Progenitor cell of endocrine pancreas (in vitro differentiated cells): ENCODE results near the gene NFE2L3. TPM values are rescaled to one million over a fixed set of nuclear protein-coding genes. Genes with fewer than 3 reads are reported as not detected.
"Not testable (repeated sequence)": the region's sequence is repeated elsewhere in the genome, so short reads cannot be mapped to it uniquely, and the experiment has no call there.

Experiments
- DNase-seq: peaks from one replicate; pipeline ENCODE4 v3.0.0; 2021; ENCODE audit warnings: low spot score; ENCODE audit not compliant: unreplicated experiment
- H3K27ac Mint-ChIP-seq: 2 replicates; pipeline ENCODE4 v1.8.0; 2021; ENCODE audit warnings: mild to moderate bottlenecking, moderate library complexity, mixed read lengths
- H3K27me3 Mint-ChIP-seq: 2 replicates; pipeline ENCODE4 v1.8.0; 2021; ENCODE audit warnings: mixed read lengths
- H3K36me3 Mint-ChIP-seq: 2 replicates; pipeline ENCODE4 v1.8.0; 2022; ENCODE audit warnings: mixed read lengths; ENCODE audit not compliant: insufficient read depth
- H3K4me1 Mint-ChIP-seq: 2 replicates; pipeline ENCODE4 v1.8.0; 2021; ENCODE audit warnings: low read depth, mixed read lengths
- H3K4me3 Mint-ChIP-seq: 2 replicates; pipeline ENCODE4 v1.8.0; 2021; ENCODE audit warnings: low read depth, mild to moderate bottlenecking, moderate library complexity, mixed read lengths
- H3K9me3 Mint-ChIP-seq: 2 replicates; pipeline ENCODE4 v1.8.0; 2021; ENCODE audit warnings: low read depth, mixed read lengths
- total RNA-seq: library from RNA; stranded (reverse); gene quantifications from 2 replicates; pipeline ENCODE4 v1.2.1, GENCODE V29; 2021
- TF ChIP-seq, protein P1 (sequence below): fragments of 200-600 bp; sonication (generic); IDR thresholded peaks from one replicate; pipeline ENCODE4 v1.5.0; 2021; ENCODE audit warnings: antibody characterized with exemption, mild to moderate bottlenecking; ENCODE audit not compliant: unreplicated experiment

Gene NFE2L3
- total RNA-seq, 1 donor from 2014 or later = 28.0 TPM

DNA sequence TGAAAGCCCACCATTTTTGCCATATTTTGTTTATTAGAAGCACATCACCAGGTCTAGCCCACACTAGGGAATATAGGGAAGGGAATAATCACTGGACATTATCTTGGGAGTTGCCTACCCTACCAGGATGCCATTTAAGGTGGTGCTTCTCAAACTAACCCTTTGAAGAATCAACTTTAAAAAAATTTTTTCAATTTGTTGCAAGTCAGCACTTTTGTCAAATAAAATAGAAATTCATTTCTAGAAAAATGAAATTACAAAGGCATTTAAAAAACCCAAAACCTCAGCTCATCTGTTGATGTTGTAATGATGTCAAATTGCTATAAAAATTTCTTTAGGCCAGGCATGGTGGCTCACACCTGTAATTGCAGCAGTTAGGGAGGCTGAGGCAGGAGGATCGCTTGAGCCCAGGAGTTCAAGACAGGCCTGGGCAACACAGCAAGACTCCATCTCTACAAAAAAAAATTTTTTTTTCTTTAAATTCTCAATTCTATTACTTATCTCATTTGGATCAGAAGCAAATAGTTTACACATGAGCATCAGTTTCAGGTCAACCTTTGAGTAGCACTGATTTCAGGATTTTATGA, 2.5 kb upstream of the NFE2L3 start:
- Mint-ChIP-seq H3K27me3 (peaks cover 31% of the 10 kb centered on the region), H3K4me1 (peaks cover 15% of the 10 kb centered on the region), H3K36me3 (no peaks in the 10 kb centered on the region), H3K9me3 (no peaks in the 10 kb centered on the region), H3K27ac (no peak overlapping the region), H3K4me3 (no peak overlapping the region)
- no peak for DNase-seq
- TF ChIP-seq, protein P1, sequence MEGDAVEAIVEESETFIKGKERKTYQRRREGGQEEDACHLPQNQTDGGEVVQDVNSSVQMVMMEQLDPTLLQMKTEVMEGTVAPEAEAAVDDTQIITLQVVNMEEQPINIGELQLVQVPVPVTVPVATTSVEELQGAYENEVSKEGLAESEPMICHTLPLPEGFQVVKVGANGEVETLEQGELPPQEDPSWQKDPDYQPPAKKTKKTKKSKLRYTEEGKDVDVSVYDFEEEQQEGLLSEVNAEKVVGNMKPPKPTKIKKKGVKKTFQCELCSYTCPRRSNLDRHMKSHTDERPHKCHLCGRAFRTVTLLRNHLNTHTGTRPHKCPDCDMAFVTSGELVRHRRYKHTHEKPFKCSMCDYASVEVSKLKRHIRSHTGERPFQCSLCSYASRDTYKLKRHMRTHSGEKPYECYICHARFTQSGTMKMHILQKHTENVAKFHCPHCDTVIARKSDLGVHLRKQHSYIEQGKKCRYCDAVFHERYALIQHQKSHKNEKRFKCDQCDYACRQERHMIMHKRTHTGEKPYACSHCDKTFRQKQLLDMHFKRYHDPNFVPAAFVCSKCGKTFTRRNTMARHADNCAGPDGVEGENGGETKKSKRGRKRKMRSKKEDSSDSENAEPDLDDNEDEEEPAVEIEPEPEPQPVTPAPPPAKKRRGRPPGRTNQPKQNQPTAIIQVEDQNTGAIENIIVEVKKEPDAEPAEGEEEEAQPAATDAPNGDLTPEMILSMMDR = no peak

DNA sequence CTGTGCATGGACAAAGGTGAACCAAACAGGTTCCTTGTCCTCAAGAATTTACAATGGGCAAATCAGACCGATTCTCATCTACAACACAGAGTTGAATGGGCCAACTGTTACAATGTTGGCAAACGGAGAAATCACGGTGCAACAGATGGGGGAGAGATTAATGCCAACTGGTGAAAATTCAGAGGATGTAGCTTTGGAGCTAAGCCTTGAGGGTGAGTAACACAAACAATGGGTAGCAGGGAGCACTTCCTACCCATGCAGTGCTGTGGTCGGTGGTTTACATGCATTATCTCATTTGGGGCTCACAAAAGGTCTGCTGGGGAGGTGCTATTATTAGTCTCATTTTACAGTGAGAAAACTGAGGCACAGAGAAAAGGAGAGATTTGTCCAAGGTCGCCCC, 902 bp upstream of the NFE2L3 start:
- H3K27ac Mint-ChIP-seq = no peak overlapping the region
- peaks cover 33% of the 10 kb centered on the region for H3K27me3 Mint-ChIP-seq
- H3K9me3 Mint-ChIP-seq = no peaks in the 10 kb centered on the region
- DNase-seq = no peak
- TF ChIP-seq, protein P1 = no peak
- peak overlapping the region; percentile 72 for H3K4me3 Mint-ChIP-seq
- H3K4me1 Mint-ChIP-seq = peaks cover 21% of the 10 kb centered on the region
- no peaks in the 10 kb centered on the region for H3K36me3 Mint-ChIP-seq

DNA sequence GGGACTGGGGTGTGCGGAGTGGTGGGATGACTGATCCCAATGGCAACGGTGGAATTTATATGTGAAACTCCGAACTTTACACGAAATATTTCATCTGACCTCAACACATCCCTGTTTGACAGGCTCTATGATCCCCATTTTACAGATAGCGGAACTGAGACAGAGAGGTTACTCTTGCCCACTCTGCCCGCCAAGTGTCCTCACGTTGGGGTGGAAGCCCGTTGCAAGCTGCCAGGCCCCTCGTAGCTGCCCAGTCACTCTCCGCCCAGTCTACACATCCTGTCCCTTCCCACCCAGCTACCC, 397 bp upstream of the NFE2L3 start:
- Mint-ChIP-seq H3K27me3 (peaks cover 33% of the 10 kb centered on the region), H3K36me3 (no peaks in the 10 kb centered on the region), H3K27ac (peak overlapping the region; percentile 47), H3K9me3 (no peaks in the 10 kb centered on the region), H3K4me1 (peaks cover 23% of the 10 kb centered on the region), H3K4me3 (peak overlapping the region; percentile 72)
- no peak for DNase-seq
- TF ChIP-seq, protein P1 = no peak

- H3K4me1 Mint-ChIP-seq = peaks cover 23% of the 10 kb centered on the region
- H3K27ac Mint-ChIP-seq = peak overlapping the region; percentile 85
- H3K27me3 Mint-ChIP-seq = peaks cover 33% of the 10 kb centered on the region
- H3K4me3 Mint-ChIP-seq = peak overlapping the region; percentile 89
- H3K36me3 Mint-ChIP-seq, H3K9me3 Mint-ChIP-seq, DNase-seq: not testable (repeated sequence)
Observed at GRCh38 chr7:26152782-26153240, 813 bp downstream of the NFE2L3 start.

DNA sequence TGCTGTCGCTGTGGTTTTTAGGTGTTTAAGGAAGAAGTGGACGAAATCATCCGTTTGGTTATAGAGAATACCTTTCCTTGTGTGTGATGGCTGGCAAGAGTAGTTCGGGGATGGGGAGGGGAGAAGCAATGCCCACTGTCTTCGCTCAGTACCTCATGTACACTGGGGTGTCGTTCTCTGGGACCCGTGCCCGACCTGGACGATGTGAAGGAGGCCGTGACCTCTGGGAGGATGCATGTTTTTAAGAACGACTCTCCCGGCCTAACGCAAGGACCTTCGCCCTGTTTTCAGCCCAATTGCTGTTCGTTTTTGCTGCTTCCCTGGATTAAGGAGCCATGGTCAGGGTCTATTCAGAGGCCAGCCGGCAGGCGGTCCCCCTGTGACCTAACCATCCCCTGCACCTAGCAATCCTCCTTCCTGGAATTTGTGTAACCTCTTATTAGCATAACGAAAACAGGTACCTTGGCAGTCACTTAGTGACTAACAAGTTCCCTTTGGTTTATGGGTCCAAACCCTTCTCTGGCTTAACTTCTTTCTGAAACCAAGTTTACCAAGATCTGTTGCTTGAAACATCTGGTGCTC, 1.3 kb downstream of the NFE2L3 start:
- Mint-ChIP-seq H3K9me3 (no peaks in the 10 kb centered on the region), H3K36me3 (no peaks in the 10 kb centered on the region), H3K27me3 (peaks cover 33% of the 10 kb centered on the region), H3K4me1 (peaks cover 23% of the 10 kb centered on the region), H3K27ac (peak overlapping the region; percentile 85), H3K4me3 (peak overlapping the region; percentile 89)
- no peak for DNase-seq
- TF ChIP-seq, protein P1 = peak; percentile 22
